Ecto neural progenitor cell (in vitro differentiated cells): ENCODE results near the gene MYB.
A peak's percentile ranks its signal among the peaks of the same experiment; 100 is the strongest.
"Not testable (repeated sequence)": the region's sequence is repeated elsewhere in the genome, so short reads cannot be mapped to it uniquely, and the experiment has no call there.

Experiments
- DNase-seq: peaks from one replicate; pipeline ENCODE4 v3.0.0-alpha.2; 2018; ENCODE audit warnings: low spot score

Gene MYB

DNA sequence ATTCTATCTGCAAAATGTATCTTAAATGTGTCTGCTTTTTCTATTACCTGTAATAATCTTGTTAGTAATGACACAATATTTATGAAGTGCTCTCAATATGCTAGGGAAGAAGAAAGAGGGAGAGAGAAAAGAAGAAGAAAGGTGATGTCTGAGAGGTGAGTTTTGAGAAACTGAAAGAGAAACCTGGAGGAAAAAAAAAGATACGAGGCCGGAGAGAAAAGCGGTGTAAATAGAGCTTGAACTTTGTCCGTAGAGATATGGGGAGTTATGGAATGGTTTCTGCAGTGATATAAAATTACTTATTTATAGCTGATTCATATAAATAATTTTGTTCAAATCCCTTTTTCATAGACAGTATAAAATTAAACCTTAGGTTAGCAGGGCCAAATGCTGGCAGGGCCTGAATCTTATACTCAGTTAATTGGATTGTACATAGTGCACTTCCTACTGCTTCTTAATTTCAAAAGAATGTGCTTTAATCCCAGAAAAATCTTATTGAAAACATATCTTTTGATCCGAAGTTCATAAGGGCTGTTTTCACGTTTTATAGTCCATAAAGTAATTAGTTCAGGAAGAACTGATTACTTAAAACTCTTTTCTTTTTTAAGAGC is 43.0 kb downstream of the MYB start:
- no peak for DNase-seq

DNA sequence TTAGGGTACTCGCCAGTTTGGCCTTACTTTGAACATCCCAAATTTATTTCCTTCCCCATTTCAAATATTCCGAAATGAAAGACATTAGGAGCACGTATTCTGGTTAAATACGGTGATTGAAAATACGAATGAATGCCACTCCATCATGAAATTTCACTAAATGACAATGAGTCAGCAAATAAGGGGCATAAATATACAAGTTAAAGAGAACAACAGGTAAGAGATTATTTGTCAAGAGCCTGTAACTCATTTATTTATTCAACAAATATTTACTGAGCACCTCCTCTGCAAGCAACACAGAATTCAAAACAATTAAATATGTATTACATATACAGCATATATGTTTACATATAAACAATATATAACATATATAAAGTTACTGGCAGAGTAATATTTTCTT is 44.8 kb downstream of the MYB start:
- DNase-seq, result no peak

DNA sequence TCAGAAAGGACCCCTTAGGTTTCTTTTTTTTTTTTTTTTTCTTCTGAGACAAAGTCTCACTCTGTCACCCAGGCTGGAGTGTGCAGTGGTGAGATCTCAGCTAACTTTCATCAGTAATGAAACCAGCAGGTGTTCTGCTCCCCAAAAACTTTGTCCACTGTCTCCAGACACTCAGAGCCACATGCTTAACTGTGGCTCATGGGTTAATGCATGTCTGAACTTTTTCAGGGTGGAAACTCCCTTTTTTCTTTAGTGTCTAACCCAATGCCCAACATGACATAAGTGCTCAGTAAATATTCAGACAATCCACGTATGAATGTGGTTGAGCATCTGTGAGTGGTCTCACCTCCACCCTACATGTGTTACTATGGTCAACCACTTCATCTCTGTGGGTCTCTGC is 45.4 kb downstream of the MYB start:
- DNase-seq, result no peak

DNA sequence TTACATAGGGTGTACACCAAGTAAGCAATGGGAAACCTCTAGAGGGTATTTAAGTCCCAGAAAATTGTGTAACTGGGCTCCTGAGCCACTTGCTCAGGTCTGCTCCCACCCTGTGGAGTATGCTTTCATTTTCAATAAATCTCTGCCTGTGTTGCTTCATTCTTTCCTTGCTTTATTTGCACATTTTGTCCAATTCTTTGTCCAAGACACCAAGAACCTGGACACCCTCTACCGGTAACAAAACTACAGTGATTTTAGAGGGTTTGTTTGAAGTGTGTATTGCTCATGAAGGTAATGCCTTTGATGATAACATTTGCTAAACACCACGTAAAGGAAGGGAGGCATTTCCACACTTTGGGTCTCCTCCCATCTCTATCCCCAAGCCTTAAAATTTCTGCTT is 46.2 kb downstream of the MYB start:
- no peak for DNase-seq

DNA sequence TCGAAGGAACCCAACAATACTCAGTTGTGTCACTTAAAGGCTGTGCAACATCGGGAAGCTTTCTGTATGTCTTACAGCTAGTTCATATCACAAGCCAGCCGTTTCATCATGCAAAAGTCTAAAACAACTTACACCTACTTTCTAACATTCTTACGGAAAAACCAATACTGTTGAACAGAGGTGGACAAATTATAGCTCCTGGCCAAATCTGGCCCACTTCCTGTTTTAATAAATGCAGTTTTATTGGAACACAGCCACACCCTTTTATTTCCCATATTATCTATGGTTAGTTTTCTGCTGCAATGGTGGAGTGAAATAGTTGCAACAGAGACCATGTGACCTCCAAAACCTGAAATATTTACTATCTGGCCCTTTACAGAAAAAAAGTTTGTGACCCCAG is 46.6 kb downstream of the MYB start:
- DNase-seq, result no peak

DNA sequence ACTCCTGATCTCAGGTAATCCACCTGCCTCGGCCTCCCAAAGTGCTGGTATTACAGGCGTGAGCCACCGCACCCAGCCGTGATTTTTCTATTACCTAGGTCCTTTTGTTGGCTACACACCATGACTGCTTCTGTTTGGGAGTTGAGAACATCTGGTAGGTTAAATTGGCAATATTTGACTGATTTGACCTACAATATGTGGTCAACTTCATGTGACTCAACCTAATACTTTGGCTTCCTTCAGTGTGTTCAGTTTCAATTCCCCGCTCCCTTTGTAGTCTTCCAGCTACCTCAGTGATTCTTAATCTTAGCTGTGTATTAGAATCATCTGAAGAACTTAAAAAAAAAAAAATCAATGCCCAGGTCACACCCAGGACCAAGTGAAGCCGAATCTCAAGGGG is 47.4 kb downstream of the MYB start:
- DNase-seq, result no peak

DNA sequence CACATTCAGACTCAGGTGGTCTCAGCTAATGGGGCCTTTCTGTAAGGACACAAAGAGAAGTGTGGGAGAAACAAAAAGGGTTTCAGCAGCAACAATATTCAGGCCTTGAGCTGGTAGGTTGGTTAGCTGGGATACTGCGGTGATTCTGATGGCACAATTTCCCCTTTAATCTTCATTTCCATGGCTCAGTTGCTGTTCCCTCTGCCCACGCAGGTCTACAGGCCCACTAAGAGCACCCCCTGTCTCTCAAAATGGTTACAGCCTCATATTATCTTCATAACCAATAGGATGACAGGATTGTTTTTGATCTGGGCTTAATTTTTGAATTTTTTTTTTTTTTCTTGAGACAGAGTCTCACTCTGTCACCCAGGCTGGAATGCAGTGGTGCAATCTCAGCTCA is 48.9 kb downstream of the MYB start:
- no peak for DNase-seq

DNA sequence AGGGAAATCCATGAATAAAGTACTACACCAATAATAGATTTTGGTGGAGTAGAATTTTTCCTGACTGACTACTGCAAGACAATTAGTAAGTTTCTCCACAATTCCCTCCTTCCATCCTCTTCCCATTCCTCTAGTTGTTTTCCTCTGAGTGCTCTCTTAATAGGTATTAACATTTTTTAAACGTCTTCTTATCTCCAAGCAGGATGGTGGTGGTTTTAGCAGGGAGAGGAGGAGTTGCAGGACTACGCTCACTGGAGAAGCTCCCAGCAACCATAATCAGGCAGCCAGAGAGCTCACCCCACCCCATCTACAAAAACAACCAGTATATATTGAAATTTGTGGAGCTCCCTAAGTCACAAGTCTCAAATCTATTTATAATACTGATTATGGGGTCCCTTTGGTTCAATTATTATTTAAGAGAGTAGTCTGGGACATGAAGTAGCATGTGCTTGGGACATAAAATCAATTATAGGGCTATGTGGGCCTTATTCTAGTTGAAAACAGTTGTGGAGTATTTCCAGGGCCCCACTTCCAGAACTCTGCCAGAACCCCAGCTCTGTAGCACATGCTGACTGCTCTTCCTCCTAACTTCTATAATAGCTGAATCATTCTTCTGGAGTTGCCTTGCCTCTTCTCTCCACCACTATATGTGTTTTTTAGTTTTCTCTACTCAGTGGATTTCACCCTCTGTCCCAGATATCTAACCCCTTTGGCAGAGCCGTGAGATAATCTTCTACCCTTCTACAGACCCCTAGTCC is 49.8 kb downstream of the MYB start:
- no peak for DNase-seq

DNA sequence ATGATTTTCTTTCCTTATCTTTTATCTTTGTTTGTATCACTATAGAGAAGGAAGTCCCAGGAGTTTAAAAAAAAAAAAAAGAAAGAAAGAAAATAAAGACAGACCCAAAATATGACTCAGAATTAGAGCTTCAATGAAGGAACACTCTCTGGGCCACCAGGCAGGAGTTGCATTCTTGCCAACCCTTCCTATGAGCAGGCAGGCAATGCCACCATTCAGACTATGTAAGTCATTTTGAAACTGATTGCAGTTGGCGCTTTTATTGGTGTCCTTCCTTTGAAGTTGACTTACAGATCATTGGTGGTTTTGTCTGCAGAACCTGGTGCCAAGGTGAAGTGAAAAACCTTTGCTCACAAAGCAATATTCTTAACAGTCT is 50.3 kb downstream of the MYB start:
- DNase-seq, result no peak

DNA sequence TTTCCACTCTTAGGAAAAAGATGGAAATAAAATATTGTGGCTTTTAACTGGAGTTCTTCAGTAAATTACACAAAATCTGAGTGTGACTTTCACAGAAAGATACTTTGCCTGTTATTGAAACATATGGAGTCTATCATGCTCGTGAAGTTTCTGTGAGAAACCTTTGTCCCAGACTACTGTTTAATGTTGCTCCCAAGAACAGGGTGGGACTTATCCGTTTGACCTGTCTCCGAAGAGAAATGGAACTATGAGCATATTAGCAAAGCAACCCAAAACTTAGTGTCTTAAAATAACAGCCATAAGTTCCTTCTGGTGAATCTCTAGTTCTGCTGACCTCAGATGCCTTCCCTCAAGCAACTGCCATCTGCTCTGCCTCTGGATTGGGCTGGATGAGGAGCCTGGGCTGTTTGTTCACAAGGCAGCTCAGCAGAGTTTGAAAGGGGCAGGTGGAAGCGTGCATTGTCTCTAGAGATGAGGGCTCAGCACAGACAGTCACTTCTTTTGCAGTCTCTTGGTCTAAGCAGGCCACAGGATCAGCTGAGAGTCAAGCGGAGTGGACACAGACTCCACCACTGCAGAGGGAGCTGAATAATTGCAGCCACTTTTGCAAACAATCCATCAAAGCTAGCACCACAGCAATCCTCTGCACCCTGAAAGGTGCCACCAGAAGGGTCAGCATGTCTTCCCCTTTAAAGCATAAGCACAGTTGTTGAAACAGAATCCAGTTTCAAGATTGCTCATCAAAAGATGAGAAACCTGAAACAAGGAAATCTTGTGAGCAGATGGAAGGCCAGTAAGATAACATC is 52.8 kb downstream of the MYB start:
- DNase-seq, result no peak

DNA sequence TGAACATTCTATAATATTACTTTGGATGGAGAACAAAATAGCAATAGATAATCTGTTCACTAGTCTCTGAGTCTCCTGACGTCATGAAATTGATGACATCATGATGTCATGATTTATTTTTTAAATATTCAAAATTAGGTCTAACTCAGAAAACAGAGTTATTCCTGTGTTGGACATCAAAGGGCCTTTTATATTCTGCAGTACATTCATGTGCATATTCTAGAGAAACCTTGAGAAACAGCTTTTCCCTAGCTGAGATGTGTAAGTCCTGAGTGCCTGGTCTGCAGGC is 53.3 kb downstream of the MYB start:
- DNase-seq, result no peak

DNA sequence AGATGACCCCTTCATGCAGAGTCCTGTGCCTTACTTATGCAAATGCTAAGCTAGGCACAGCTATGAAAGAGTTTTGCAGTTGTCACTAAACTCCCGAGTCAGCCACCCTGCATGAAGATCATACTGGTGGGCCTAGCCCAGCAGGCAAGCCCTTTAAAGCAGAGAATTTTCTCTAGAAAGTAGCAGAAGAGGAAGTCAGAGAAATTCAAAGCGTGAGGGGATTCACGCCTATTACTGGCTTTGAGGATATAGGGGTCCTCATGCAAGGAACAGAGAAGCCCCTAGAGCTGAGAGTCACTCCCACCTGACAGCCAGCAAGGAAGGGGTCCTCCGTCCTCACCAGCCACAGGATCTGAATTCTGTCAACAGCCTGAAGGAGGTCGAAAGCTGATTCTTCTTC is 54.6 kb downstream of the MYB start:
- DNase-seq, result no peak

DNA sequence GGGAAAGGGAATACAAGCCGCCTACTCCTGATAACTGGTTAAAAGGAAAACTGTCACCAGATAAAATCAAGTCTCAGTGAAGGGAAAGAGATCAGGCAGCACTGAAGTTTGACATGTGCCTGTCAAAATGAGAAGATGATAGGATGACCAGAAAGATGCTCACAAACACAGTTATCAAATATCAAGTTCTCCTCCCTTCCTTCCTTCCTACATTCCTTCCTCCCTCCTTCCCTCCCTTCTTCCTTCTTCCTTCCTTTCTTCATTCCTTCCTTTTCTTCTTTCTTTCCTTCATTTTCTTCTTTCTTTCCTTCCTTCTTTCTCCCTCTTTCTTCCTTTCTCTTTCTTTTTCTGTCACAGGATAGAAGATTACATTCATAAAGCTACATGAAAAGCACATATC is 55.2 kb downstream of the MYB start:
- DNase-seq, result no peak

DNA sequence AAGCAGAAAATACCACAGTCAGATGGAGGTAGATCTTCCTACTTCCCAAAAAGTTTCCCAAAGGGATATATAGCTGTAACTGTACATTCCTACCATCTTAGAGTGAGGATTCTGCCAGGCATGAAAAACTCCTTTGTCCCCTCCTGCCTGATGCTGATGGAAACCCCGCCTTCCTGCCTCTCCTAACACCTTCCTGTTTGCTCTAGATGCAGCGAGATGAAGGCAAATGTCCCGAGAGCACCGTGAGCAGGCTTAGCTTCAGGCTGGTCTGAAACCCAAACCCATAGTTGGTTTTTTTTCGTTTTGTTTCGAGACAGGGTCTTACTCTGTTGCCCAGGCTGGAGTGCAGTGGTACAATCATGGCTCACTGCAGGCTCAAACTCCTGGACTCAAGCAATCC is 55.6 kb downstream of the MYB start:
- DNase-seq, result no peak

DNA sequence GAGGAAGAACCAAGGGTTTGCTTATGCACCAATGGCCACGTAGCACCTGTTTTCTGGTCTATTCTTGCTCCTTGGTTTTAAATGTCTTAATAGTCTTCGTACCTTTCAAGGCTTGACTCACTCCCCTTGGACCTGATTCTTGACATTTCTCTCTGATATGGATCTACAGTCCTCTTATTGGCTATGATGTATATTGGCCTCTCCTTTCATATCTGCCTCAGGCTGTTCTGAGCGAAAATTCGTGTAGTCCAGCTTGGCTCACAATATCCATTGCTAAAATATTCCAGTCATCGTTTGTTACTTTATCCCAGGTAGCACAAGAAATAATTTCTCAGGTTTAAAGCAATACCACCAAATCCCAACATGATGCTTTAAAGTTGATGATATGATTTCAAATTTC is 59.6 kb downstream of the MYB start:
- DNase-seq, result no peak

DNA sequence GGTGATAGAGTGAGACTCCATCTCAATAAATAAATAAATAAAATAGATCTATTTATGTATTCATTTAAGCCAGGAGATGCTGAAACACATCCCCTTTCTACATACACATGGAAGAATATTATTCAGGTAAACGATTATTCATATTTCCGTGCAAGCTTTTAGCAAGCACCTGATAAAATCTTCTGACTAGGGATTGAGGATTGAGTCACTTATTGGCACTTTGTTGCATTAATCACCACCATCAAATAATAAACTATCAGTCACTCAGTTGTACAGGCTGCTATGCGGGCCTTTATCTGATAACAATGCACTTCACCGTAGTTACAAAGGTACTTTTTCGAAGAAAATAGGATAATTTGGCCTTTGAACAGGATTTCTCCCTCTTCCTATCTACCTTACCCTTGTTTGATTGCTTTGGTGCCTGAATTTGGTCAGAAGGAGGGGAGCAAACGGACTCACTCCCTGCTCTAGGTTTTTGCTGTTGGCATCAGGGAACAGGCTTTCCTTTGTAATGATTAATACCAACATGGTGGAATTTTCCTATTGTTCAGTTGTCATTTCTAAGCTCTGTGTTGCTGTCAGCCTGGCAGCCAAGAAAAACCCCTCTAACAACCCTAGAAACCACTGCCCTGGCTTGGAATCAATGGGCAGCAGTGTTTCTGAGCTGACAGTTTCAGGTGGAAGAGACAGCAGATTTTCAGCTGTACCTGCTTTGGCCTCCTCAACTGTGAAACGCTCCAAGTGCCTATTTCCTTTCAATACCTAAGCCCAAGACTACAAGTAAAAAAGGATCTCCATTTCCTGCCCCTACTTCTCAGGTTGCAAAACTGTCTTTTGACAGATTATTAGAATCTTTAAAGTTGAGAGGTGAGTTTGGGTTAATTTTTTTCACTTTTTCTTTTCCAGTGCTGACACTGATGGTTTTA is 63.0 kb downstream of the MYB start:
- no peak for DNase-seq

DNA sequence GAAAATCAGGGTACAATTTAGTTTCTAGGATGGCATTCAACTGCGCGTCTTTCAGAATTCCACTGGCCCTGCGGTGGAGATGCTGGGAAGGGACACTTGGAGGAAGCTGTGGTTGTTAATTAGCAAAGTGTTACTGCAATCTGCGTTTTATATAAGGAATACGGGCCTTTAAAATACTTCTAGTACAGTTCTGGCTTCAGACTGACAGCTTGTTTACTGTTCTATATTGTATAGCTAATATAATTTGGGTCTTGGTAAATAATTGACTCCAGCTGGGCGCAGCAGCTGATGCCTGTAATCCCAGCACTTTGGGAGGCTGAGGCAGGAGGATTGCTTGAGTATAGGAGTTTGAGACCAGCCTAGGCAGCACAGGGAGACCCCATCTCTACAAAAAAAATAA is 63.7 kb downstream of the MYB start:
- no peak for DNase-seq

DNA sequence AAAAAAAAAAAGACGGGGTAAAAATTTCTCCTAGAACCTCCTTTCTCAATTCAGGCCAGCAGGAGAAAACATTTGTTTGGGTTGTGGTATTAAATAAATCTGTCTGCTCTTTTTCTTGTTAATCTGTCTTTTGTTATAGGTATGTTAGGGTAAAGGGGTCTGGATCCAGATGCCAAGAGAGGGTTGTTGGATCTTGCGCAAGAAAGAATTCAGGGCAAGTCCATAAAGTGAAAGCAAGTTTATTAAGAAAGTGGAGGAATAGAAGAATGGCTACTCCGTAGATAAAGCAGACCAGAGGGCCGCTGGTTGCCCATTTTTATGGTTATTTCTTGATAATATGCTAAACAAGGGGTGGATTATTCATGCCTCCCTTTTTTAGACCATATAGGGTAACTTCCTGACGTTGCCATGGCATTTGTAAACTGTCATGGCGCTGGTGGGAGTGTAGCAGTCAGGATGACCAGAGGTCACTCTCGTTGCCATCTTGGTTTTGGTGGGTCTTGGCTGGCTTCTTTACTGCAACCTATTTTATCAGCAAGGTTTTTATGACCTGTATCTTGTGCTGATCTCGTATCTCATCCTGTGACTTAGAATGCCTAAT is 65.4 kb downstream of the MYB start:
- not testable (repeated sequence) for DNase-seq

DNA sequence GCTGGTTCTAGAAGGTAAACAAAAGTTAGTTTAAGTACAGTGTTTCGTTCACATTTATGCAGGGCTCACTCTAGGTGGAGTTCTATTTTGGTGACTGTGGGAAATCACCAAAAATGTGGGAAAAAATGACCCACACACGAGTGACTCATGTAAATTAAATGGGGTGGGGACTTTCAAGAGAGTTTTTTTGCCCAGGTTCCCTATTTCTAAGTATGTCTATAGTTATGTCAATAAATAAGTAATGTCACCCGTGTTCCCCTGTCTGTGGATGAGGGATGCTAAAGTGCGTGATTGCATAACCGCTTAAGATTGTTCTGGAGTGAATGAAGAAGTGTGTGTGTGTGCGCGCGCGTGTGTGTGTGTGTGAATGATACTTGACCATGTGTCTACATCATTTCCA is 69.1 kb downstream of the MYB start:
- no peak for DNase-seq

DNA sequence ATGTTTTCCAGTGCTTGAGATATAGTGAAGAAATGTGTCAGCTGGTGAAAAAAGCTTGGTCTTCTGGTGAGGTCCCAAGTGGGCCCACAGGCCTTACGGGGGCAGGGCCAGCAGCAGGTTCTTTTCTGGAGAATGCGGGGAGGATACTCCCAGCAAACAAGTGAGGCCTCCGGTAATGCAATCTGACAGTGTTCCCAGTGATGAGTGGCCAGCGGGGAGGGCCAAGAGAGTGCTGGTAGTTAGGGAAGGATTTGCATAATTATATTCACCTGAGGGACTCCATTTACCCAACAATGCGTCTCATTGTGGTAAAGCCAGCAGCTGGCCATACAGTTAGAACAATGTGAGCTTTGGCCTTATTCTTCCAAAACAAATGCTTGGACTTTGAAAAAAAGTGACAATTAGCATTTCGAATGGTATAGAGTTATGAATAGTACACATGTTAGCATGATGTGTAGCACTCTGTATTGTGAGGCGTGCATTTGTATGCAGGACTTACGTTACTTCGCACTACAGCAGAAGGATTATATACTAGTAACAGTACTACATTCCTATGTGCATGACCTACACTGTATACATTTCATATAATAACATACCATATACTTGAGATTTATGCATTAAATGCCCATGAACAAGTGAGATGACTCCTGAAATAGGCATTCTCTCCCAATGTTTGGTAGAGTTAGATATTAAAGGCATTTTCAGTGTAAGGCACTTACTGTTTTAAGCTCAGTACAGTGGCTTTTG is 69.8 kb downstream of the MYB start:
- peak; percentile 57 for DNase-seq
